ENCODE measurements around the gene MYO16. TPM values are rescaled to one million over a fixed set of nuclear protein-coding genes. Genes with fewer than 3 reads are reported as not detected.
"Not testable (repeated sequence)": the region's sequence is repeated elsewhere in the genome, so short reads cannot be mapped to it uniquely, and the experiment has no call there.

MYO16 gene
- total RNA-seq, 1 donor from 2014 or later: not detected

GRCh38 chr13:108777421-108778420, 148.3 kb downstream of the MYO16 start:
- no peak for TF ChIP-seq CTCF (IDR thresholded peaks at IDR 0.05; ENCODE audit: insufficient read depth, low read length, severe bottlenecking)
- Histone ChIP-seq H3K27me3 (ENCODE audit: control insufficient read depth, insufficient read depth, low read length) (no peaks in the 10 kb centered on the region), H3K36me3 (ENCODE audit: control insufficient read depth, insufficient read depth, low read length) (no peaks in the 10 kb centered on the region), H3K4me3 (ENCODE audit: low read depth, low read length) (no peak overlapping the region)
- FAIRE-seq (no peak), DNase-seq (ENCODE audit: low read depth) (no peak)

GRCh38 chr13:108779308-108779707, 149.9 kb downstream of the MYO16 start:
- no peak for TF ChIP-seq CTCF (IDR thresholded peaks at IDR 0.05; ENCODE audit: insufficient read depth, low read length, severe bottlenecking)
- FAIRE-seq: no peak
- H3K4me3 ChIP-seq (ENCODE audit: low read depth, low read length): no peak overlapping the region
- H3K36me3 ChIP-seq (ENCODE audit: control insufficient read depth, insufficient read depth, low read length): no peaks in the 10 kb centered on the region
- DNase-seq (ENCODE audit: low read depth): no peak
- no peaks in the 10 kb centered on the region for H3K27me3 ChIP-seq (ENCODE audit: control insufficient read depth, insufficient read depth, low read length)

GRCh38 chr13:108780706-108781105, 151.3 kb downstream of the MYO16 start:
- Histone ChIP-seq H3K27me3 (ENCODE audit: control insufficient read depth, insufficient read depth, low read length) (no peaks in the 10 kb centered on the region), H3K36me3 (ENCODE audit: control insufficient read depth, insufficient read depth, low read length) (no peaks in the 10 kb centered on the region), H3K4me3 (ENCODE audit: low read depth, low read length) (no peak overlapping the region)
- FAIRE-seq (no peak), DNase-seq (ENCODE audit: low read depth) (no peak)
- TF ChIP-seq CTCF (IDR thresholded peaks at IDR 0.05; ENCODE audit: insufficient read depth, low read length, severe bottlenecking): no peak

GRCh38 chr13:108781312-108781711, 151.9 kb downstream of the MYO16 start:
- Histone ChIP-seq H3K27me3 (ENCODE audit: control insufficient read depth, insufficient read depth, low read length) (no peaks in the 10 kb centered on the region), H3K36me3 (ENCODE audit: control insufficient read depth, insufficient read depth, low read length) (no peaks in the 10 kb centered on the region), H3K4me3 (ENCODE audit: low read depth, low read length) (no peak overlapping the region)
- no peak for TF ChIP-seq CTCF (IDR thresholded peaks at IDR 0.05; ENCODE audit: insufficient read depth, low read length, severe bottlenecking)
- FAIRE-seq (no peak), DNase-seq (ENCODE audit: low read depth) (no peak)

- not testable (repeated sequence) for DNase-seq (ENCODE audit: low read depth); H3K27me3 ChIP-seq (ENCODE audit: control insufficient read depth, insufficient read depth, low read length); H3K4me3 ChIP-seq (ENCODE audit: low read depth, low read length); H3K36me3 ChIP-seq (ENCODE audit: control insufficient read depth, insufficient read depth, low read length); FAIRE-seq
These were observed 153.1 kb downstream of the MYO16 start for GRCh38 chr13:108782480-108782879.

GRCh38 chr13:108785844-108786243, 156.4 kb downstream of the MYO16 start:
- Histone ChIP-seq H3K36me3 (ENCODE audit: control insufficient read depth, insufficient read depth, low read length) (no peaks in the 10 kb centered on the region), H3K4me3 (ENCODE audit: low read depth, low read length) (no peak overlapping the region), H3K27me3 (ENCODE audit: control insufficient read depth, insufficient read depth, low read length) (no peaks in the 10 kb centered on the region)
- no peak for TF ChIP-seq CTCF (IDR thresholded peaks at IDR 0.05; ENCODE audit: insufficient read depth, low read length, severe bottlenecking)
- no peak for DNase-seq (ENCODE audit: low read depth)
- no peak for FAIRE-seq
